GM23338 (cell line): ENCODE data around the gene SLC22A14. TPM values are rescaled to one million over a fixed set of nuclear protein-coding genes. Genes with fewer than 3 reads are reported as not detected.

ENCODE experiments used
- ATAC-seq: fragments of 200-7000 bp; cut with Tn5 transposase; 3 replicates; pipeline ENCODE4 v1.9.1; 2020
- DNase-seq: peaks from one replicate; pipeline ENCODE4 v3.0.0-alpha.2; 2015; ENCODE audit warnings: low spot score
- H2AFZ ChIP-seq: fragments of 200-600 bp; sonication (generic); 2 replicates; pipeline ENCODE4 v1.8.0; 2016; ENCODE audit warnings: antibody characterized with exemption, mild to moderate bottlenecking, moderate library complexity
- H3F3A ChIP-seq: fragments of 200-600 bp; sonication (generic); replicated peaks from 2 replicates; pipeline ENCODE4 v1.8.0; 2017; ENCODE audit warnings: antibody characterized with exemption, mixed run types, low read depth
- H3K27ac ChIP-seq: fragments of 200-600 bp; sonication (generic); 2 replicates; pipeline ENCODE4 v1.6.1; 2016; ENCODE audit warnings: low read depth
- H3K27me3 ChIP-seq: fragments of 200-600 bp; sonication (generic); 2 replicates; pipeline ENCODE4 v1.8.0; 2016; ENCODE audit warnings: mild to moderate bottlenecking, mixed run types, moderate library complexity; ENCODE audit not compliant: insufficient read depth
- H3K36me3 ChIP-seq: fragments of 200-600 bp; sonication (generic); 2 replicates; pipeline ENCODE4 v1.8.0; 2016; ENCODE audit warnings: mild to moderate bottlenecking; ENCODE audit not compliant: insufficient read depth
- H3K4me1 ChIP-seq: fragments of 200-600 bp; sonication (generic); 2 replicates; pipeline ENCODE4 v1.8.0; 2016; ENCODE audit warnings: mild to moderate bottlenecking, moderate library complexity; ENCODE audit not compliant: insufficient read depth
- H3K4me2 ChIP-seq: fragments of 200-600 bp; sonication (generic); 2 replicates; pipeline ENCODE4 v1.7.1; 2017; ENCODE audit warnings: mixed run types
- H3K4me3 ChIP-seq: fragments of 200-600 bp; sonication (generic); 2 replicates; pipeline ENCODE4 v1.6.1; 2016; ENCODE audit warnings: mixed run types
- H3K79me2 ChIP-seq: fragments of 200-600 bp; sonication (generic); replicated peaks from 2 replicates; pipeline ENCODE4 v1.8.0; 2017; ENCODE audit warnings: mild to moderate bottlenecking; ENCODE audit not compliant: insufficient read depth
- H3K9me2 ChIP-seq: fragments of 200-600 bp; sonication (generic); 2 replicates; pipeline ENCODE4 v1.8.0; 2017; ENCODE audit not compliant: insufficient read depth
- H4K20me1 ChIP-seq: fragments of 200-600 bp; sonication (generic); replicated peaks from 2 replicates; pipeline ENCODE4 v1.8.0; 2017; ENCODE audit warnings: mild to moderate bottlenecking; ENCODE audit not compliant: insufficient read depth
- H3K27ac Mint-ChIP-seq: 2 replicates; pipeline ENCODE4 v1.8.0; 2020; ENCODE audit warnings: inconsistent platforms, mild to moderate bottlenecking, moderate library complexity, mixed read lengths
- H3K27me3 Mint-ChIP-seq: 3 replicates; pipeline ENCODE4 v1.8.0; 2022; ENCODE audit warnings: low read depth, mild to moderate bottlenecking, moderate library complexity, mixed read lengths, inconsistent platforms; ENCODE audit not compliant: insufficient read depth, poor library complexity
- H3K36me3 Mint-ChIP-seq: 3 replicates; pipeline ENCODE4 v1.8.0; 2021; ENCODE audit warnings: low read depth, mild to moderate bottlenecking, inconsistent platforms, moderate library complexity, mixed read lengths
- H3K4me1 Mint-ChIP-seq: 3 replicates; pipeline ENCODE4 v1.8.0; 2020; ENCODE audit warnings: mild to moderate bottlenecking, inconsistent platforms, mixed read lengths
- H3K4me3 Mint-ChIP-seq: 3 replicates; pipeline ENCODE4 v1.8.0; 2021; ENCODE audit warnings: moderate library complexity, mild to moderate bottlenecking, inconsistent platforms, mixed read lengths
- H3K9me3 Mint-ChIP-seq: 3 replicates; pipeline ENCODE4 v1.8.0; 2020; ENCODE audit warnings: moderate library complexity, mild to moderate bottlenecking, inconsistent platforms, mixed read lengths
- CREB1 ChIP-seq: fragments of 250-450 bp; sonication (Bioruptor Pico); IDR thresholded peaks from 2 replicates; pipeline ENCODE4 v1.5.0; 2020; ENCODE audit warnings: low read depth, mild to moderate bottlenecking, moderate library complexity
- ETS1 ChIP-seq: IDR thresholded peaks from 2 replicates; pipeline ENCODE4 v1.6.1; 2016; ENCODE audit warnings: antibody characterized with exemption
- EZH2 ChIP-seq: fragments of 200-600 bp; sonication (generic); IDR thresholded peaks from one replicate; pipeline ENCODE4 v1.8.0; 2017; ENCODE audit warnings: antibody characterized with exemption, mild to moderate bottlenecking, low read depth; ENCODE audit not compliant: unreplicated experiment
- EZH2phosphoT487 ChIP-seq: fragments of 200-600 bp; sonication (generic); IDR thresholded peaks from one replicate; pipeline ENCODE4 v1.8.1; 2018; ENCODE audit warnings: antibody characterized with exemption; ENCODE audit not compliant: unreplicated experiment
- JUNB ChIP-seq: IDR thresholded peaks from one replicate; pipeline ENCODE4 v1.6.1; 2016; ENCODE audit warnings: antibody characterized with exemption; ENCODE audit not compliant: unreplicated experiment
- NANOG ChIP-seq: IDR thresholded peaks from 2 replicates; pipeline ENCODE4 v1.6.1; 2016; ENCODE audit warnings: antibody characterized with exemption, borderline replicate concordance
- POLR2AphosphoS5 ChIP-seq: IDR thresholded peaks from 2 replicates; pipeline ENCODE4 v1.6.1; 2016; ENCODE audit warnings: antibody characterized with exemption, low read depth
- STAT1 ChIP-seq: IDR thresholded peaks from one replicate; pipeline ENCODE4 v1.6.1; 2016; ENCODE audit warnings: antibody characterized with exemption; ENCODE audit not compliant: unreplicated experiment
- ZNF114 ChIP-seq: fragments of 250-450 bp; sonication (Bioruptor Pico); IDR thresholded peaks from 2 replicates; pipeline ENCODE4 v1.5.0; 2020; ENCODE audit warnings: mild to moderate bottlenecking, moderate library complexity
- ZNF331 ChIP-seq: fragments of 250-450 bp; sonication (Bioruptor Pico); IDR thresholded peaks from 2 replicates; pipeline ENCODE4 v1.5.0; 2020; ENCODE audit warnings: low read depth, mild to moderate bottlenecking, moderate library complexity
- ZNF462 ChIP-seq: fragments of 250-450 bp; sonication (Bioruptor Pico); IDR thresholded peaks from 2 replicates; pipeline ENCODE4 v1.5.0; 2020; ENCODE audit warnings: mild to moderate bottlenecking, moderate library complexity
- polyA plus RNA-seq: library from polyadenylated mRNA; unstranded; fragments of >200 nt; fragmentation: Nextera tagmentation; extraction: Ambion mirVana; gene quantifications from 2 replicates; pipeline ENCODE4 v1.2.1, GENCODE V29; 2016
- total RNA-seq: library from RNA; depleted of rRNA; stranded (reverse); fragments of >200 nt; shearing (Covaris generic); gene quantifications from 2 replicates; pipeline ENCODE4 v1.2.3, GENCODE V29; 2014
- TF ChIP-seq, protein P1 (sequence below): IDR thresholded peaks from one replicate; pipeline ENCODE4 v1.6.1; 2018; ENCODE audit warnings: antibody characterized with exemption; ENCODE audit not compliant: unreplicated experiment

Gene SLC22A14
- total and polyA plus RNA-seq, 2 experiments from 2014 or later, result not detected

GRCh38 chr3:38323060-38323459 is 41.0 kb downstream of the SLC22A14 start:
- Histone ChIP-seq H4K20me1 (no peaks in the 10 kb centered on the region), H3F3A (no peaks in the 10 kb centered on the region), H3K27me3 (no peaks in the 10 kb centered on the region), H3K4me1 (no peaks in the 10 kb centered on the region), H2AFZ (no peak overlapping the region), H3K79me2 (no peaks in the 10 kb centered on the region), H3K4me2 (no peak overlapping the region), H3K4me3 (no peak overlapping the region), H3K27ac (no peak overlapping the region), H3K36me3 (no peaks in the 10 kb centered on the region), H3K9me2 (peaks cover 3% of the 10 kb centered on the region; the same call in 1 of the 2 replicates)
- H3K4me1 Mint-ChIP-seq, result no peaks in the 10 kb centered on the region
- DNase-seq (no peak), ATAC-seq (no peak)
- H3K9me3 Mint-ChIP-seq, result peaks cover 6% of the 10 kb centered on the region; the same call in 1 of the 3 replicates
- H3K36me3 Mint-ChIP-seq, result no peaks in the 10 kb centered on the region; the same call in 2 of the 3 replicates
- H3K27me3 Mint-ChIP-seq, result peaks cover 6% of the 10 kb centered on the region
- TF ChIP-seq NANOG (no peak), POLR2AphosphoS5 (no peak), EZH2 (no peak)
- H3K27ac Mint-ChIP-seq, result no peak overlapping the region
- no peak overlapping the region for H3K4me3 Mint-ChIP-seq

DNA sequence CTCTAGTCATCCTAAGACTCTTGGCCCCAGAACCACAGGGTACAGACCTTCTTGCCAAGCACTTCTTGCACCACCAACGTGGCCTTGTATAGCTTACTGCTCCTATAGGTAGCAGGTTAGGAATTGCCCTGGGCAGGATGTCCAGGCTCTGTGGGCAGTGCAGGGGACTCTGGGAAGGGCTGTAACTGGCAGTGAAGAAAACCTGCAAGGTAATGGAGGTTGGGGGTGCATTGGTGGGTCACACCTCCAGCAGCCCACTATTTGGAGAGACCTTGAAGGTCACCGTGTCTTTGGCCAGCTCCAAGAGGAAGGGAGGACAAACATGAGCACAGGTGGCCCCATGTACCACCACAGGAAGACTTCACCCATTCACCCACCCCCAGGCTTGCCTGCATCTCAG is 43.2 kb downstream of the SLC22A14 start:
- H3K27me3 Mint-ChIP-seq, result peaks cover 8% of the 10 kb centered on the region
- H3K27ac ChIP-seq, result no peak overlapping the region
- H3K36me3 ChIP-seq, result no peaks in the 10 kb centered on the region
- no peak for ATAC-seq
- no peaks in the 10 kb centered on the region for H3K4me1 ChIP-seq
- H3K4me3 ChIP-seq, result no peak overlapping the region
- H3K9me3 Mint-ChIP-seq, result peaks cover 9% of the 10 kb centered on the region; the same call in 2 of the 3 replicates
- no peaks in the 10 kb centered on the region for H4K20me1 ChIP-seq
- no peak overlapping the region for H3K27ac Mint-ChIP-seq
- H3F3A ChIP-seq, result no peaks in the 10 kb centered on the region
- no peak for DNase-seq
- H3K4me1 Mint-ChIP-seq, result no peaks in the 10 kb centered on the region
- H2AFZ ChIP-seq, result no peak overlapping the region
- H3K4me3 Mint-ChIP-seq, result no peak overlapping the region
- no peaks in the 10 kb centered on the region; the same call in 2 of the 3 replicates for H3K36me3 Mint-ChIP-seq
- H3K9me2 ChIP-seq, result peaks cover 3% of the 10 kb centered on the region; the same call in 1 of the 2 replicates
- no peaks in the 10 kb centered on the region for H3K27me3 ChIP-seq
- H3K4me2 ChIP-seq, result no peak overlapping the region
- no peaks in the 10 kb centered on the region for H3K79me2 ChIP-seq
- TF ChIP-seq JUNB (no peak), ZNF462 (CRISPR knock-in tag) (no peak), CREB1 (CRISPR knock-in tag) (no peak), NANOG (no peak), ZNF114 (CRISPR knock-in tag) (no peak), ZNF331 (CRISPR knock-in tag) (no peak), STAT1 (no peak), ETS1 (no peak), EZH2phosphoT487 (no peak), EZH2 (no peak), POLR2AphosphoS5 (no peak)
- TF ChIP-seq, protein P1, sequence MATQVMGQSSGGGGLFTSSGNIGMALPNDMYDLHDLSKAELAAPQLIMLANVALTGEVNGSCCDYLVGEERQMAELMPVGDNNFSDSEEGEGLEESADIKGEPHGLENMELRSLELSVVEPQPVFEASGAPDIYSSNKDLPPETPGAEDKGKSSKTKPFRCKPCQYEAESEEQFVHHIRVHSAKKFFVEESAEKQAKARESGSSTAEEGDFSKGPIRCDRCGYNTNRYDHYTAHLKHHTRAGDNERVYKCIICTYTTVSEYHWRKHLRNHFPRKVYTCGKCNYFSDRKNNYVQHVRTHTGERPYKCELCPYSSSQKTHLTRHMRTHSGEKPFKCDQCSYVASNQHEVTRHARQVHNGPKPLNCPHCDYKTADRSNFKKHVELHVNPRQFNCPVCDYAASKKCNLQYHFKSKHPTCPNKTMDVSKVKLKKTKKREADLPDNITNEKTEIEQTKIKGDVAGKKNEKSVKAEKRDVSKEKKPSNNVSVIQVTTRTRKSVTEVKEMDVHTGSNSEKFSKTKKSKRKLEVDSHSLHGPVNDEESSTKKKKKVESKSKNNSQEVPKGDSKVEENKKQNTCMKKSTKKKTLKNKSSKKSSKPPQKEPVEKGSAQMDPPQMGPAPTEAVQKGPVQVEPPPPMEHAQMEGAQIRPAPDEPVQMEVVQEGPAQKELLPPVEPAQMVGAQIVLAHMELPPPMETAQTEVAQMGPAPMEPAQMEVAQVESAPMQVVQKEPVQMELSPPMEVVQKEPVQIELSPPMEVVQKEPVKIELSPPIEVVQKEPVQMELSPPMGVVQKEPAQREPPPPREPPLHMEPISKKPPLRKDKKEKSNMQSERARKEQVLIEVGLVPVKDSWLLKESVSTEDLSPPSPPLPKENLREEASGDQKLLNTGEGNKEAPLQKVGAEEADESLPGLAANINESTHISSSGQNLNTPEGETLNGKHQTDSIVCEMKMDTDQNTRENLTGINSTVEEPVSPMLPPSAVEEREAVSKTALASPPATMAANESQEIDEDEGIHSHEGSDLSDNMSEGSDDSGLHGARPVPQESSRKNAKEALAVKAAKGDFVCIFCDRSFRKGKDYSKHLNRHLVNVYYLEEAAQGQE, result no peak
